ENCODE results near the gene PIK3R4. TPM values are rescaled to one million over a fixed set of nuclear protein-coding genes. Genes with fewer than 3 reads are reported as not detected.

PIK3R4 gene
- total and polyA plus RNA-seq, 5 donors from 2014 or later: 18.1 to 30.1 (median 20.2) TPM

GRCh38 chr3:130662501-130662996 lies 84.1 kb downstream of the PIK3R4 start:
- Mint-ChIP-seq H3K27ac (peak overlapping the region in 1 of 3 donors; percentile 13), H3K4me1 (peaks cover 0 to 6% (median under 1%) of the 10 kb centered on the region in 4 donors), H3K4me3 (no peak overlapping the region), H3K9me3 (no peaks in the 10 kb centered on the region), H3K27me3 (no peaks in the 10 kb centered on the region), H3K36me3 (peaks cover 23% of the 10 kb centered on the region)
- ATAC-seq (ENCODE audit: low read depth in 2 of 2) (no peak), DNase-seq (no peak)
- Histone ChIP-seq H3K9me3 (ENCODE audit: control insufficient read depth in 2 of 2, low read length in 2 of 2) (no peaks in the 10 kb centered on the region), H3K4me1 (ENCODE audit: control insufficient read depth, insufficient read depth, low read length, poor library complexity, severe bottlenecking) (no peaks in the 10 kb centered on the region), H3K27me3 (ENCODE audit: control insufficient read depth, insufficient read depth, low read length) (no peaks in the 10 kb centered on the region), H3K4me3 (ENCODE audit: low read depth, low read length) (no peak overlapping the region), H3K36me3 (ENCODE audit: control insufficient read depth, insufficient read depth, low read length) (no peaks in the 10 kb centered on the region), H3K27ac (ENCODE audit: insufficient read depth, low read length, poor library complexity, severe bottlenecking) (no peak overlapping the region)

- Histone ChIP-seq H3K9me3 (ENCODE audit: control insufficient read depth in 2 of 2, low read length in 2 of 2) (no peaks in the 10 kb centered on the region), H3K27ac (ENCODE audit: insufficient read depth, low read length, poor library complexity, severe bottlenecking) (no peak overlapping the region), H3K4me1 (ENCODE audit: control insufficient read depth, insufficient read depth, low read length, poor library complexity, severe bottlenecking) (no peaks in the 10 kb centered on the region), H3K36me3 (ENCODE audit: control insufficient read depth, insufficient read depth, low read length) (no peaks in the 10 kb centered on the region), H3K27me3 (ENCODE audit: control insufficient read depth, insufficient read depth, low read length) (no peaks in the 10 kb centered on the region), H3K4me3 (ENCODE audit: low read depth, low read length) (no peak overlapping the region)
- Mint-ChIP-seq H3K4me1 (peaks cover 0 to 2% (median 0%) of the 10 kb centered on the region in 4 donors), H3K27me3 (no peaks in the 10 kb centered on the region), H3K4me3 (no peak overlapping the region), H3K9me3 (no peaks in the 10 kb centered on the region), H3K27ac (no peak overlapping the region), H3K36me3 (peaks cover 17% of the 10 kb centered on the region)
- DNase-seq: no peak
- ATAC-seq (ENCODE audit: low read depth in 2 of 2): no peak
These were observed 85.3 kb downstream of the PIK3R4 start for GRCh38 chr3:130661140-130661891.

- H3K36me3 ChIP-seq (ENCODE audit: control insufficient read depth, insufficient read depth, low read length): no peaks in the 10 kb centered on the region
- H3K27ac Mint-ChIP-seq: no peak overlapping the region
- peaks cover 0 to 3% (median 0%) of the 10 kb centered on the region in 7 donors for H3K9me3 Mint-ChIP-seq
- H3K9me3 ChIP-seq (ENCODE audit: control insufficient read depth in 2 of 2, low read length in 2 of 2): no peaks in the 10 kb centered on the region
- no peaks in the 10 kb centered on the region for H3K4me1 ChIP-seq (ENCODE audit: control insufficient read depth, insufficient read depth, low read length, poor library complexity, severe bottlenecking)
- ATAC-seq (ENCODE audit: low read depth in 2 of 2): no peak
- no peak overlapping the region for H3K4me3 ChIP-seq (ENCODE audit: low read depth, low read length)
- no peaks in the 10 kb centered on the region for H3K27me3 ChIP-seq (ENCODE audit: control insufficient read depth, insufficient read depth, low read length)
- H3K4me1 Mint-ChIP-seq: peaks cover 0 to 2% (median 0%) of the 10 kb centered on the region in 4 donors
- H3K27me3 Mint-ChIP-seq: no peaks in the 10 kb centered on the region
- DNase-seq: no peak
- H3K4me3 Mint-ChIP-seq: no peak overlapping the region
- H3K36me3 Mint-ChIP-seq: peaks cover 14% of the 10 kb centered on the region
- no peak overlapping the region for H3K27ac ChIP-seq (ENCODE audit: insufficient read depth, low read length, poor library complexity, severe bottlenecking)
These were observed 86.7 kb downstream of the PIK3R4 start for GRCh38 chr3:130659911-130660310.

GRCh38 chr3:130658678-130659077 lies 88.0 kb downstream of the PIK3R4 start:
- peaks cover 0 to 2% (median 0%) of the 10 kb centered on the region in 4 donors for H3K4me1 Mint-ChIP-seq
- ATAC-seq (ENCODE audit: low read depth in 2 of 2): no peak

GRCh38 chr3:130656627-130657026 lies 90.0 kb downstream of the PIK3R4 start:
- Mint-ChIP-seq H3K36me3 (peaks cover 4% of the 10 kb centered on the region), H3K4me1 (peaks cover 0 to 2% (median 0%) of the 10 kb centered on the region in 4 donors), H3K9me3 (peaks cover 0 to 3% (median 0%) of the 10 kb centered on the region in 7 donors), H3K27ac (no peak overlapping the region), H3K4me3 (no peak overlapping the region), H3K27me3 (no peaks in the 10 kb centered on the region)
- Histone ChIP-seq H3K9me3 (ENCODE audit: control insufficient read depth in 2 of 2, low read length in 2 of 2) (no peaks in the 10 kb centered on the region), H3K4me1 (ENCODE audit: control insufficient read depth, insufficient read depth, low read length, poor library complexity, severe bottlenecking) (no peaks in the 10 kb centered on the region), H3K27me3 (ENCODE audit: control insufficient read depth, insufficient read depth, low read length) (no peaks in the 10 kb centered on the region), H3K4me3 (ENCODE audit: low read depth, low read length) (no peak overlapping the region), H3K27ac (ENCODE audit: insufficient read depth, low read length, poor library complexity, severe bottlenecking) (no peak overlapping the region), H3K36me3 (ENCODE audit: control insufficient read depth, insufficient read depth, low read length) (no peaks in the 10 kb centered on the region)
- DNase-seq (no peak), ATAC-seq (ENCODE audit: low read depth in 2 of 2) (no peak)

More at GRCh38 chr3:130658678-130659077, 88.0 kb downstream of the PIK3R4 start:
- no peaks in the 10 kb centered on the region for H3K36me3 ChIP-seq (ENCODE audit: control insufficient read depth, insufficient read depth, low read length)
- no peak for DNase-seq
- Mint-ChIP-seq H3K27me3 (no peaks in the 10 kb centered on the region), H3K36me3 (peaks cover 10% of the 10 kb centered on the region), H3K9me3 (peaks cover 0 to 3% (median 0%) of the 10 kb centered on the region in 7 donors), H3K27ac (no peak overlapping the region), H3K4me3 (no peak overlapping the region)
- H3K4me3 ChIP-seq (ENCODE audit: low read depth, low read length): no peak overlapping the region
- no peaks in the 10 kb centered on the region for H3K4me1 ChIP-seq (ENCODE audit: control insufficient read depth, insufficient read depth, low read length, poor library complexity, severe bottlenecking)
- no peaks in the 10 kb centered on the region for H3K27me3 ChIP-seq (ENCODE audit: control insufficient read depth, insufficient read depth, low read length)
- no peak overlapping the region for H3K27ac ChIP-seq (ENCODE audit: insufficient read depth, low read length, poor library complexity, severe bottlenecking)
- no peaks in the 10 kb centered on the region for H3K9me3 ChIP-seq (ENCODE audit: control insufficient read depth in 2 of 2, low read length in 2 of 2)

- peaks cover 0 to 3% (median 0%) of the 10 kb centered on the region in 7 donors for H3K9me3 Mint-ChIP-seq
- DNase-seq (no peak), ATAC-seq (ENCODE audit: low read depth in 2 of 2) (no peak)
- no peaks in the 10 kb centered on the region for H3K27me3 Mint-ChIP-seq
- Histone ChIP-seq H3K27me3 (ENCODE audit: control insufficient read depth, insufficient read depth, low read length) (no peaks in the 10 kb centered on the region), H3K36me3 (ENCODE audit: control insufficient read depth, insufficient read depth, low read length) (no peaks in the 10 kb centered on the region), H3K9me3 (ENCODE audit: control insufficient read depth in 2 of 2, low read length in 2 of 2) (no peaks in the 10 kb centered on the region), H3K4me1 (ENCODE audit: control insufficient read depth, insufficient read depth, low read length, poor library complexity, severe bottlenecking) (no peaks in the 10 kb centered on the region), H3K27ac (ENCODE audit: insufficient read depth, low read length, poor library complexity, severe bottlenecking) (no peak overlapping the region), H3K4me3 (ENCODE audit: low read depth, low read length) (no peak overlapping the region)
- H3K27ac Mint-ChIP-seq: no peak overlapping the region
- H3K4me1 Mint-ChIP-seq: peaks cover 0 to 2% (median 0%) of the 10 kb centered on the region in 4 donors
- H3K4me3 Mint-ChIP-seq: no peak overlapping the region
- H3K36me3 Mint-ChIP-seq: no peaks in the 10 kb centered on the region
These were observed 91.7 kb downstream of the PIK3R4 start for GRCh38 chr3:130654921-130655320.

GRCh38 chr3:130654091-130654490 lies 92.5 kb downstream of the PIK3R4 start:
- H3K4me1 Mint-ChIP-seq: peaks cover 0 to 2% (median 0%) of the 10 kb centered on the region in 4 donors
- H3K27ac ChIP-seq (ENCODE audit: insufficient read depth, low read length, poor library complexity, severe bottlenecking): no peak overlapping the region
- no peaks in the 10 kb centered on the region for H3K9me3 ChIP-seq (ENCODE audit: control insufficient read depth in 2 of 2, low read length in 2 of 2)
- no peak for DNase-seq
- no peaks in the 10 kb centered on the region for H3K36me3 ChIP-seq (ENCODE audit: control insufficient read depth, insufficient read depth, low read length)
- no peak overlapping the region for H3K27ac Mint-ChIP-seq
- no peak for ATAC-seq (ENCODE audit: low read depth in 2 of 2)
- no peaks in the 10 kb centered on the region for H3K4me1 ChIP-seq (ENCODE audit: control insufficient read depth, insufficient read depth, low read length, poor library complexity, severe bottlenecking)
- H3K27me3 ChIP-seq (ENCODE audit: control insufficient read depth, insufficient read depth, low read length): no peaks in the 10 kb centered on the region
- no peak overlapping the region for H3K4me3 Mint-ChIP-seq
- H3K36me3 Mint-ChIP-seq: no peaks in the 10 kb centered on the region
- no peak overlapping the region for H3K4me3 ChIP-seq (ENCODE audit: low read depth, low read length)
- H3K9me3 Mint-ChIP-seq: peaks cover 0 to 3% (median 0%) of the 10 kb centered on the region in 7 donors
- H3K27me3 Mint-ChIP-seq: no peaks in the 10 kb centered on the region

Measured in CD4-positive, CD25-positive, alpha-beta regulatory T cell (primary cell).